ENCODE results near the gene NRF1.

GRCh38 chr7:129640400-129640799 is 28.9 kb downstream of the NRF1 start:
- no peak for TF ChIP-seq TARDBP (IDR thresholded peaks at IDR 0.05)
- TF ChIP-seq ZNF384 (IDR thresholded peaks at IDR 0.05), result no peak
- TF ChIP-seq BHLHE40 (IDR thresholded peaks at IDR 0.05; ENCODE audit: borderline replicate concordance), result no peak
- no peak for TF ChIP-seq ELF4 (IDR thresholded peaks at IDR 0.05)
- no peak for TF ChIP-seq SP1 (IDR thresholded peaks at IDR 0.05)

Data from HEK293T (cell line).